Measurements from ENCODE around the gene DCP1A. TPM values are rescaled to one million over a fixed set of nuclear protein-coding genes. Genes with fewer than 3 reads are reported as not detected.

The DCP1A gene
- 45.1 and 50.3 TPM in 2 replicates for total RNA-seq (2011; cell fraction: chromatin; rRNA removed; ENCODE audit: low replicate concordance)
- total RNA-seq (2011; cell fraction: nucleolus; rRNA removed), result 26.2 and 35.5 TPM in 2 replicates
- total RNA-seq (2011; cell fraction: nucleoplasm; rRNA removed), result 24.5 and 29.1 TPM in 2 replicates
- total RNA-seq (2014; rRNA removed) (6.6 and 10.3 TPM in 2 replicates), total RNA-seq (2014; rRNA removed; fragmentation: Illumina TruSeq; extraction: Trizol) (11.2 and 13.0 TPM in 2 replicates), total RNA-seq (2015; rRNA removed; fragmentation: Illumina TruSeq; extraction: Trizol) (9.5 and 11.3 TPM in 2 replicates), total RNA-seq (2021) (13.3 and 15.6 TPM in 2 replicates), polyA plus RNA-seq (2011; rRNA removed) (27.7 and 29.0 TPM in 2 replicates), polyA plus RNA-seq (2014; fragmentation: Illumina TruSeq; extraction: Trizol) (13.4 and 15.1 TPM in 2 replicates), polyA plus RNA-seq (2014; fragmentation: Nextera tagmentation; extraction: Ambion mirVana) (10 to 100 TPM; 29.2 to 33.7 TPM), polyA plus RNA-seq (2014; rRNA removed) (9.2 and 9.6 TPM in 2 replicates), polyA minus RNA-seq (2011; rRNA and poly(A)+ RNA removed) (47.9 and 52.2 TPM in 2 replicates), Bru-seq, nascent RNA (percentile 78 among the genes with signal in this experiment), BruChase-seq, experiment 1, labeled RNA remaining after a 2-hour chase (percentile 83 among the genes with signal in this experiment), BruChase-seq, experiment 2, labeled RNA remaining after a 6-hour chase (percentile 84 among the genes with signal in this experiment)
- 23.2 and 27.3 TPM in 2 replicates for polyA plus RNA-seq (2011; cell fraction: cytosol; rRNA removed)
- polyA plus RNA-seq (2011; cell fraction: nucleus; rRNA removed), result 12.6 and 17.4 TPM in 2 replicates
- 8.1 and 10.0 TPM in 2 replicates for polyA plus RNA-seq (2012)
- polyA minus RNA-seq (2011; cell fraction: cytosol; rRNA and poly(A)+ RNA removed), result 15.9 and 20.3 TPM in 2 replicates
- polyA minus RNA-seq (2011; cell fraction: nucleus; rRNA and poly(A)+ RNA removed), result 32.0 and 44.4 TPM in 2 replicates
- long read RNA-seq, experiment 1, full-length matches to known transcripts, result 9 of 34 reads
- long read RNA-seq, experiment 1, partial matches to known transcripts, result 12 of 34 reads
- long read RNA-seq, experiment 1, other reads (novel, unspliced or antisense), result 13 of 34 reads
- long read RNA-seq, experiment 2, partial matches to known transcripts, result 0 of 6 reads
- long read RNA-seq, experiment 2, other reads (novel, unspliced or antisense), result 6 of 6 reads
- long read RNA-seq, experiment 3, full-length matches to known transcripts, result 24 of 27 reads
- long read RNA-seq, experiment 3, partial matches to known transcripts, result 0 of 27 reads
- long read RNA-seq, experiment 3, other reads (novel, unspliced or antisense), result 3 of 27 reads

DNA sequence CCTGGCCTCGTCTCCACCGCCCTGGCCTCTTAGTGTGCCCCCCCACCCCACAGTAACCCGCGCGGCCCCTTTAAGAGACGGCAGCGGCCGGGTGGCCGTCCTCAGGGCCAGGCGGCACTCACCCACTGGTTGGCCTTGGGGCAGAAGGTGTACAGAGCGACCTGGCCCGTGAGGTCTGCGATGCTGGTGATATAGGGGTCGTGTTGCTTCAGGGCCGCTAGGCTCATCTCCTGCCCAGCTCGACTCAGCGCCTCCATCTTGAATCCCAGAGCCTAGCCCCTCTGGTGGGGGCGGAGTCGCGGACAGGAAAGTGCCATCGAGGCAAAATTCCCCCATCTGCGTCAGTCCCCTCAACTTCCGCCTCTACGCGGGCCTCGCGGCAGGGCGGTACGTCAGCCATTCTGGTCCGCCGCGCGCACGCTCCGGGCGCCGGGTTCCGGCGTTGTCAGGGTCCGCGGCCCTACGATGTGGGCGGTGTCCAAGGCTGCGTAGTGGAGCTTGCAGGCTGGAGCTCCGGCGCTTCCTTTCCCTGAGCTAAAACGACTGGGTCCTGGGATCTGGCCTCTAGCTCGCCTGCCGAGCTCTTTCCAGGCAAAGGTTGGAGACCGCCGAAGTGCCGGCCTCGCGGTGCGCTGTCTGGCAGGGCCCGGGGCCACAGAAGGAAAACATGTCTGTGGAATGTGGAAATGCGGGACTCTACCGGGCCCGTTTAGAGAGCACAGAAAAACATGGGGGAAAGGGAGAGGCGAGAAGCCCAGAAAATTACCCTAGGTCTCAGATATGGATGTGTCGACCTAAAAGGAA, at the start of gene DCP1A:
Gene DCP1A (minus strand): TSS at position 283 of the 804 bp plus-strand sequence. CDS start 26 bp downstream, at position 257.
- H3K79me2 ChIP-seq (ENCODE audit: control insufficient read depth, insufficient read depth, low read length), result peaks cover 44% of the 10 kb centered on the region
- H3K27ac ChIP-seq (ENCODE audit: extremely low read depth, low read depth, low read length), result peak within 1 kb of the TSS; percentile 86
- H3K36me3 ChIP-seq (ENCODE audit: control insufficient read depth, insufficient read depth, low read length), result peaks cover 21% of the 10 kb centered on the region; the same call in 1 of the 3 replicates
- ATAC-seq, result peak; percentile 96
- intact Hi-C loops (cut with micrococcal nuclease), result no loop called here
- FAIRE-seq, result peak; percentile 90
- ChIA-PET CTCF (ENCODE audit: low intra/inter-chr PET ratio) (interaction anchor here (0.6 kb wide), 1 partner anchor 1348 kb away, joined by 3 read pairs; no protein-coding TSS in a partner anchor), POLR2A (interaction anchor here (0.6 to 2.2 kb wide), 6 partner anchors 10 to 314 kb away, joined by 3 to 15 read pairs (median 4); no protein-coding TSS in a partner anchor)
- H3K27me3 ChIP-seq (ENCODE audit: control insufficient read depth in 2 of 2, insufficient read depth in 2 of 2, low read length in 2 of 2), result no peaks in the 10 kb centered on the region
- H3K4me2 ChIP-seq (ENCODE audit: insufficient read depth, low read length), result peak within 1 kb of the TSS; percentile 92
- peak within 1 kb of the TSS; percentile 73 for H3K4me3 ChIP-seq
- no peaks in the 10 kb centered on the region for H3K9me3 ChIP-seq (replicated peaks; ENCODE audit: control insufficient read depth, insufficient read depth, low read depth, low read length)
- no TSS peak for BruUV-seq (replicated peaks)
- H3K9me1 ChIP-seq (ENCODE audit: control insufficient read depth, insufficient read depth, low read length), result no peaks in the 10 kb centered on the region
- no peaks in the 10 kb centered on the region; the same call in 1 of the 2 replicates for H4K20me1 ChIP-seq (replicated peaks; ENCODE audit: control insufficient read depth, insufficient read depth, low read length)
- DNase-seq (ENCODE audit: extremely low read depth in 1 of 4, low spot score in 3 of 4), result peak; percentile 80 to 94 (median 86)
- under 1% methylated on average over 39 of the region's 61 CpGs for WGBS (ENCODE audit: insufficient coverage, low coverage, missing lambda C conversion rate)
- H3K4me1 ChIP-seq (replicated peaks in 1 of 2; ENCODE audit: control insufficient read depth in 2 of 2, insufficient read depth in 2 of 2, low read length in 2 of 2), result peaks cover 7 to 9% of the 10 kb centered on the region in 2 experiments; a peak in 4 of 5 replicates
- peak within 1 kb of the TSS; percentile 85 for H2AFZ ChIP-seq (ENCODE audit: low read depth, low read length)
- in situ Hi-C loops (cut with MboI), result no loop called here
- peak within 1 kb of the TSS; percentile 92 to 95 for H3K9ac ChIP-seq (ENCODE audit: insufficient read depth in 1 of 2, low read depth in 2 of 2, low read length in 2 of 2)
- TF ChIP-seq, protein P1, sequence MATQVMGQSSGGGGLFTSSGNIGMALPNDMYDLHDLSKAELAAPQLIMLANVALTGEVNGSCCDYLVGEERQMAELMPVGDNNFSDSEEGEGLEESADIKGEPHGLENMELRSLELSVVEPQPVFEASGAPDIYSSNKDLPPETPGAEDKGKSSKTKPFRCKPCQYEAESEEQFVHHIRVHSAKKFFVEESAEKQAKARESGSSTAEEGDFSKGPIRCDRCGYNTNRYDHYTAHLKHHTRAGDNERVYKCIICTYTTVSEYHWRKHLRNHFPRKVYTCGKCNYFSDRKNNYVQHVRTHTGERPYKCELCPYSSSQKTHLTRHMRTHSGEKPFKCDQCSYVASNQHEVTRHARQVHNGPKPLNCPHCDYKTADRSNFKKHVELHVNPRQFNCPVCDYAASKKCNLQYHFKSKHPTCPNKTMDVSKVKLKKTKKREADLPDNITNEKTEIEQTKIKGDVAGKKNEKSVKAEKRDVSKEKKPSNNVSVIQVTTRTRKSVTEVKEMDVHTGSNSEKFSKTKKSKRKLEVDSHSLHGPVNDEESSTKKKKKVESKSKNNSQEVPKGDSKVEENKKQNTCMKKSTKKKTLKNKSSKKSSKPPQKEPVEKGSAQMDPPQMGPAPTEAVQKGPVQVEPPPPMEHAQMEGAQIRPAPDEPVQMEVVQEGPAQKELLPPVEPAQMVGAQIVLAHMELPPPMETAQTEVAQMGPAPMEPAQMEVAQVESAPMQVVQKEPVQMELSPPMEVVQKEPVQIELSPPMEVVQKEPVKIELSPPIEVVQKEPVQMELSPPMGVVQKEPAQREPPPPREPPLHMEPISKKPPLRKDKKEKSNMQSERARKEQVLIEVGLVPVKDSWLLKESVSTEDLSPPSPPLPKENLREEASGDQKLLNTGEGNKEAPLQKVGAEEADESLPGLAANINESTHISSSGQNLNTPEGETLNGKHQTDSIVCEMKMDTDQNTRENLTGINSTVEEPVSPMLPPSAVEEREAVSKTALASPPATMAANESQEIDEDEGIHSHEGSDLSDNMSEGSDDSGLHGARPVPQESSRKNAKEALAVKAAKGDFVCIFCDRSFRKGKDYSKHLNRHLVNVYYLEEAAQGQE (IDR thresholded peaks at IDR 0.05; ENCODE audit: borderline replicate concordance), result no peak; the same call in 1 of the 2 replicates
- TF ChIP-seq, protein P1 (CRISPR knock-in tag; IDR thresholded peaks at IDR 0.05; ENCODE audit: low read depth), result no peak
- TF ChIP-seq HMG20A (CRISPR knock-in tag; conservative IDR thresholded peaks at IDR 0.05) (no peak), ZEB2 (IDR thresholded peaks at IDR 0.05) (peak; percentile 99)
- TF ChIP-seq, protein P2, sequence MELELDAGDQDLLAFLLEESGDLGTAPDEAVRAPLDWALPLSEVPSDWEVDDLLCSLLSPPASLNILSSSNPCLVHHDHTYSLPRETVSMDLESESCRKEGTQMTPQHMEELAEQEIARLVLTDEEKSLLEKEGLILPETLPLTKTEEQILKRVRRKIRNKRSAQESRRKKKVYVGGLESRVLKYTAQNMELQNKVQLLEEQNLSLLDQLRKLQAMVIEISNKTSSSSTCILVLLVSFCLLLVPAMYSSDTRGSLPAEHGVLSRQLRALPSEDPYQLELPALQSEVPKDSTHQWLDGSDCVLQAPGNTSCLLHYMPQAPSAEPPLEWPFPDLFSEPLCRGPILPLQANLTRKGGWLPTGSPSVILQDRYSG (tag; conservative IDR thresholded peaks at IDR 0.05; ENCODE audit: low read depth), result no peak

All from K562 (cell line).